ENCODE results near the gene ZSWIM3. TPM values are rescaled to one million over a fixed set of nuclear protein-coding genes. Genes with fewer than 3 reads are reported as not detected.

ZSWIM3 gene
- total RNA-seq, 2 experiments from 2014 or later: 0.36 to 0.44 TPM

GRCh38 chr20:45818239-45818638 lies 39.2 kb upstream of the ZSWIM3 start:
- no peak overlapping the region for H3K4me3 Mint-ChIP-seq
- Histone ChIP-seq H3K4me3 (ENCODE audit: low read length) (no peak overlapping the region), H3K9me3 (ENCODE audit: control insufficient read depth in 1 of 2, insufficient read depth in 1 of 2, low read length in 2 of 2) (peaks cover 0 to 6% of the 10 kb centered on the region in 2 experiments), H3K27ac (ENCODE audit: low read depth in 1 of 2, low read length in 2 of 2) (no peak overlapping the region), H3K36me3 (ENCODE audit: insufficient read depth, low read length) (no peaks in the 10 kb centered on the region), H3K4me1 (ENCODE audit: insufficient read depth, low read length) (peaks cover 8% of the 10 kb centered on the region), H3K27me3 (ENCODE audit: control insufficient read depth in 1 of 2, insufficient read depth in 2 of 2, low read length in 2 of 2) (peaks cover 7 to 9% of the 10 kb centered on the region in 2 experiments)
- CTCF ChIA-PET: interaction anchor here (0.7 kb wide), 1 partner anchor 11 kb away, joined by 3 read pairs; no protein-coding TSS in a partner anchor
- POLR2A ChIA-PET: no interaction called here
- H3K27me3 Mint-ChIP-seq: peaks cover 30% of the 10 kb centered on the region
- H3K27ac Mint-ChIP-seq: no peak overlapping the region
- H3K36me3 Mint-ChIP-seq (ENCODE audit: low read depth): no peaks in the 10 kb centered on the region
- DNase-seq (no peak), ATAC-seq (ENCODE audit: poor library complexity) (no peak)
- no peak for TF ChIP-seq CTCF (IDR thresholded peaks at IDR 0.05)
- intact Hi-C loops (cut with DNase I, micrococcal nuclease): no loop called here
- H3K4me1 Mint-ChIP-seq (ENCODE audit: low read depth): no peaks in the 10 kb centered on the region
- H3K9me3 Mint-ChIP-seq: no peaks in the 10 kb centered on the region

GRCh38 chr20:45819466-45819865 lies 37.9 kb upstream of the ZSWIM3 start:
- no peak for DNase-seq
- no peak for TF ChIP-seq CTCF (IDR thresholded peaks at IDR 0.05)
- Histone ChIP-seq H3K4me3 (ENCODE audit: low read length) (no peak overlapping the region), H3K36me3 (ENCODE audit: insufficient read depth, low read length) (no peaks in the 10 kb centered on the region), H3K27ac (ENCODE audit: low read depth in 1 of 2, low read length in 2 of 2) (no peak overlapping the region), H3K27me3 (ENCODE audit: control insufficient read depth in 1 of 2, insufficient read depth in 2 of 2, low read length in 2 of 2) (peaks cover 11 to 16% of the 10 kb centered on the region in 2 experiments), H3K4me1 (ENCODE audit: insufficient read depth, low read length) (peaks cover 17% of the 10 kb centered on the region), H3K9me3 (ENCODE audit: control insufficient read depth in 1 of 2, insufficient read depth in 1 of 2, low read length in 2 of 2) (peaks cover 0 to 12% of the 10 kb centered on the region in 2 experiments)
- H3K27ac Mint-ChIP-seq: no peak overlapping the region
- peaks cover 9% of the 10 kb centered on the region for H3K4me1 Mint-ChIP-seq (ENCODE audit: low read depth)
- ChIA-PET CTCF (no interaction called here), POLR2A (no interaction called here)
- ATAC-seq (ENCODE audit: poor library complexity): no peak
- no peak overlapping the region for H3K4me3 Mint-ChIP-seq
- H3K27me3 Mint-ChIP-seq: peaks cover 42% of the 10 kb centered on the region
- H3K9me3 Mint-ChIP-seq: no peaks in the 10 kb centered on the region
- H3K36me3 Mint-ChIP-seq (ENCODE audit: low read depth): no peaks in the 10 kb centered on the region
- intact Hi-C loops (cut with DNase I, micrococcal nuclease): no loop called here

- Mint-ChIP-seq H3K4me3 (no peak overlapping the region), H3K36me3 (ENCODE audit: low read depth) (no peaks in the 10 kb centered on the region), H3K27me3 (peaks cover 48% of the 10 kb centered on the region), H3K27ac (no peak overlapping the region), H3K4me1 (ENCODE audit: low read depth) (peaks cover 10% of the 10 kb centered on the region), H3K9me3 (no peaks in the 10 kb centered on the region)
- Histone ChIP-seq H3K27me3 (ENCODE audit: control insufficient read depth in 1 of 2, insufficient read depth in 2 of 2, low read length in 2 of 2) (peaks cover 11 to 16% of the 10 kb centered on the region in 2 experiments), H3K36me3 (ENCODE audit: insufficient read depth, low read length) (no peaks in the 10 kb centered on the region), H3K9me3 (ENCODE audit: control insufficient read depth in 1 of 2, insufficient read depth in 1 of 2, low read length in 2 of 2) (peaks cover 0 to 12% of the 10 kb centered on the region in 2 experiments), H3K4me3 (ENCODE audit: low read length) (no peak overlapping the region), H3K27ac (ENCODE audit: low read depth in 1 of 2, low read length in 2 of 2) (no peak overlapping the region), H3K4me1 (ENCODE audit: insufficient read depth, low read length) (peaks cover 17% of the 10 kb centered on the region)
- ChIA-PET CTCF (no interaction called here), POLR2A (no interaction called here)
- TF ChIP-seq CTCF (IDR thresholded peaks at IDR 0.05): no peak
- intact Hi-C loops (cut with DNase I, micrococcal nuclease): no loop called here
- DNase-seq (no peak), ATAC-seq (ENCODE audit: poor library complexity) (no peak)
These were observed 35.5 kb upstream of the ZSWIM3 start for GRCh38 chr20:45821947-45822346.
